GM12878 (cell line): ENCODE measurements around the gene NFILZ.
"Not testable (repeated sequence)": the region's sequence is repeated elsewhere in the genome, so short reads cannot be mapped to it uniquely, and the experiment has no call there.

Experiments used
- CEBPB ChIP-seq, 2 experiments: fragments of 150-350 bp in 1 of 2; IDR thresholded peaks; 2 replicates each; pipeline ENCODE4 v1.6.1; 2012 to 2014; ENCODE audit warnings: low read depth in 2 of 2, low read length in 2 of 2, borderline replicate concordance in 1 of 2, inconsistent platforms in 1 of 2
- CREB1 ChIP-seq: IDR thresholded peaks from 2 replicates; pipeline ENCODE4 v1.6.1; 2012; ENCODE audit warnings: low read depth, mild to moderate bottlenecking, inconsistent platforms
- EED ChIP-seq: sonication (generic); IDR thresholded peaks from 2 replicates; pipeline ENCODE4 v1.6.1; 2016; ENCODE audit warnings: antibody characterized with exemption, low read depth
- EP300 ChIP-seq, 2 experiments: fragments of 150-350 bp in 1 of 2; IDR thresholded peaks; 2 replicates each; pipeline ENCODE4 v1.6.1; 2011 to 2012; ENCODE audit warnings: low read depth in 2 of 2, low read length in 2 of 2, borderline replicate concordance in 1 of 2, improper control_type of control experiment in 1 of 2, inconsistent platforms in 1 of 2; ENCODE audit not compliant: control insufficient read depth in 1 of 2
- EZH2 ChIP-seq: IDR thresholded peaks from 2 replicates; pipeline ENCODE4 v1.6.1; 2012; ENCODE audit warnings: low read depth, mild to moderate bottlenecking, control low read depth, inconsistent platforms, low read length, borderline replicate concordance; ENCODE audit not compliant: control insufficient read depth
- NRF1 ChIP-seq: conservative IDR thresholded peaks from 2 replicates; pipeline ENCODE4 v1.6.1; 2011; ENCODE audit warnings: mild to moderate bottlenecking, low read depth, low read length, improper control_type of control experiment
- POLR2A ChIP-seq: IDR thresholded peaks from 2 replicates; pipeline ENCODE4 v1.6.1; 2011; ENCODE audit warnings: low read depth, mild to moderate bottlenecking, low read length
- POLR2AphosphoS5 ChIP-seq: IDR thresholded peaks from 2 replicates; pipeline ENCODE4 v1.6.1; 2011; ENCODE audit warnings: mild to moderate bottlenecking, low read length, inconsistent platforms
- RFX5 ChIP-seq: IDR thresholded peaks from 2 replicates; pipeline ENCODE4 v1.6.1; 2011; ENCODE audit warnings: low read depth, low read length, improper control_type of control experiment
- TF ChIP-seq, protein P1 (sequence below): fragments of 450-650 bp; conservative IDR thresholded peaks from 2 replicates; pipeline ENCODE4 v1.6.1; 2017; ENCODE audit warnings: mild to moderate bottlenecking, moderate library complexity
- TF ChIP-seq, protein P2 (sequence below), 3 experiments: IDR thresholded peaks in 2 of 3; conservative IDR thresholded peaks in 1 of 3; 2 replicates each; pipeline ENCODE4 v1.5.1; 2011; ENCODE audit warnings: low read depth in 3 of 3, low read length in 3 of 3, mild to moderate bottlenecking in 3 of 3, control low read depth in 2 of 3, moderate library complexity in 2 of 3, inconsistent platforms in 1 of 3, mixed read lengths in 1 of 3; ENCODE audit not compliant: control insufficient read depth in 2 of 3, insufficient read depth in 1 of 3; ENCODE audit errors: extremely low read depth in 1 of 3

DNA sequence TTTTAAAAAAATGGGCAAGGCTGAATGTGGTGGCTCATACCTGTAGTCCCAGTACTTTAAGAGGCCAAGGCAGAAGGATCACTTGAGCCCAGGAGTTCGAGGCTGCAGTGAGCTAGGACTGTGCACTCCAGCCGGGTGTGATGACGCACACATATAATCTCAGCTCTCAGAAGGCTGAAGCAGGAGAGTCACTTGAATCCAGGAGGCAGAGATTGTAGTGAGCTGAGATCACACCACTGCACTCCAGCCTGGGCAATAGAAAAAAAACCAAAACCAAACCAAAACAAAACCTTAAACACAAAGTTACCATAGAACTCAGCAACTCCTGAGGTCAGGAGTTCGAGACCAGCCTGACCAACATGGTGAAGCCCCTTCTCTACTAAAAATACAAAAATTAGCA lies 6.6 kb downstream of the NFILZ start:
- TF ChIP-seq EZH2; POLR2A; EED; CREB1; CEBPB (IDR thresholded peaks at IDR 0.05; ENCODE audit: borderline replicate concordance in 1 of 2, low read depth in 2 of 2, low read length in 2 of 2); POLR2AphosphoS5; RFX5; EP300 (IDR thresholded peaks at IDR 0.05; ENCODE audit: borderline replicate concordance in 1 of 2, control insufficient read depth in 1 of 2, low read depth in 2 of 2, low read length in 2 of 2); NRF1: not testable (repeated sequence)
- TF ChIP-seq, protein P1, sequence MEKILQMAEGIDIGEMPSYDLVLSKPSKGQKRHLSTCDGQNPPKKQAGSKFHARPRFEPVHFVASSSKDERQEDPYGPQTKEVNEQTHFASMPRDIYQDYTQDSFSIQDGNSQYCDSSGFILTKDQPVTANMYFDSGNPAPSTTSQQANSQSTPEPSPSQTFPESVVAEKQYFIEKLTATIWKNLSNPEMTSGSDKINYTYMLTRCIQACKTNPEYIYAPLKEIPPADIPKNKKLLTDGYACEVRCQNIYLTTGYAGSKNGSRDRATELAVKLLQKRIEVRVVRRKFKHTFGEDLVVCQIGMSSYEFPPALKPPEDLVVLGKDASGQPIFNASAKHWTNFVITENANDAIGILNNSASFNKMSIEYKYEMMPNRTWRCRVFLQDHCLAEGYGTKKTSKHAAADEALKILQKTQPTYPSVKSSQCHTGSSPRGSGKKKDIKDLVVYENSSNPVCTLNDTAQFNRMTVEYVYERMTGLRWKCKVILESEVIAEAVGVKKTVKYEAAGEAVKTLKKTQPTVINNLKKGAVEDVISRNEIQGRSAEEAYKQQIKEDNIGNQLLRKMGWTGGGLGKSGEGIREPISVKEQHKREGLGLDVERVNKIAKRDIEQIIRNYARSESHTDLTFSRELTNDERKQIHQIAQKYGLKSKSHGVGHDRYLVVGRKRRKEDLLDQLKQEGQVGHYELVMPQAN: not testable (repeated sequence)
- TF ChIP-seq, protein P2, sequence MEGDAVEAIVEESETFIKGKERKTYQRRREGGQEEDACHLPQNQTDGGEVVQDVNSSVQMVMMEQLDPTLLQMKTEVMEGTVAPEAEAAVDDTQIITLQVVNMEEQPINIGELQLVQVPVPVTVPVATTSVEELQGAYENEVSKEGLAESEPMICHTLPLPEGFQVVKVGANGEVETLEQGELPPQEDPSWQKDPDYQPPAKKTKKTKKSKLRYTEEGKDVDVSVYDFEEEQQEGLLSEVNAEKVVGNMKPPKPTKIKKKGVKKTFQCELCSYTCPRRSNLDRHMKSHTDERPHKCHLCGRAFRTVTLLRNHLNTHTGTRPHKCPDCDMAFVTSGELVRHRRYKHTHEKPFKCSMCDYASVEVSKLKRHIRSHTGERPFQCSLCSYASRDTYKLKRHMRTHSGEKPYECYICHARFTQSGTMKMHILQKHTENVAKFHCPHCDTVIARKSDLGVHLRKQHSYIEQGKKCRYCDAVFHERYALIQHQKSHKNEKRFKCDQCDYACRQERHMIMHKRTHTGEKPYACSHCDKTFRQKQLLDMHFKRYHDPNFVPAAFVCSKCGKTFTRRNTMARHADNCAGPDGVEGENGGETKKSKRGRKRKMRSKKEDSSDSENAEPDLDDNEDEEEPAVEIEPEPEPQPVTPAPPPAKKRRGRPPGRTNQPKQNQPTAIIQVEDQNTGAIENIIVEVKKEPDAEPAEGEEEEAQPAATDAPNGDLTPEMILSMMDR (IDR thresholded peaks at IDR 0.05 in 2 of 3, conservative IDR thresholded peaks at IDR 0.05 in 1 of 3; ENCODE audit: control insufficient read depth in 2 of 3, extremely low read depth in 1 of 3, insufficient read depth in 1 of 3, low read depth in 3 of 3, low read length in 3 of 3): not testable (repeated sequence)
